WERI-Rb-1 (cell line): ENCODE data around the gene SLC18A3.

Experiments used
- DNase-seq: peaks from one replicate; pipeline ENCODE4 v3.0.0-alpha.2; 2020
- H3K27ac ChIP-seq: fragments of 250-450 bp; sonication (Bioruptor Pico); 2 replicates; pipeline ENCODE4 v1.5.1; 2020; ENCODE audit warnings: mild to moderate bottlenecking, moderate library complexity
- H3K27me3 ChIP-seq: fragments of 250-450 bp; sonication (Bioruptor Pico); 2 replicates; pipeline ENCODE4 v1.5.1; 2021; ENCODE audit warnings: mild to moderate bottlenecking, low read depth, moderate library complexity; ENCODE audit not compliant: insufficient read depth, severe bottlenecking
- H3K36me3 ChIP-seq: fragments of 250-450 bp; sonication (Bioruptor Pico); 2 replicates; pipeline ENCODE4 v1.5.1; 2020; ENCODE audit warnings: mild to moderate bottlenecking, moderate library complexity
- H3K4me3 ChIP-seq: 2 replicates; pipeline ENCODE4 v1.5.1; 2011; ENCODE audit warnings: low read depth, mild to moderate bottlenecking, control low read depth, low read length
- H3K9me3 ChIP-seq: fragments of 250-450 bp; sonication (Bioruptor Pico); 2 replicates; pipeline ENCODE4 v1.5.1; 2021; ENCODE audit warnings: mild to moderate bottlenecking, moderate library complexity; ENCODE audit not compliant: severe bottlenecking
- TF ChIP-seq, protein P1 (sequence below): IDR thresholded peaks from 2 replicates; pipeline ENCODE4 v1.5.1; 2011; ENCODE audit warnings: low read depth, mild to moderate bottlenecking, control low read depth, inconsistent platforms, low read length

The SLC18A3 gene

GRCh38 chr10:49610114-49610457, at the start of gene SLC18A3:
SLC18A3 (plus strand) TSS chr10:49610310; CDS start chr10:49610741, 431 bp downstream.
- Histone ChIP-seq H3K4me3 (peak within 1 kb of the TSS; percentile 56), H3K36me3 (no peaks in the 10 kb centered on the region), H3K9me3 (no peaks in the 10 kb centered on the region), H3K27me3 (no peaks in the 10 kb centered on the region), H3K27ac (peak within 1 kb of the TSS; percentile 54)
- TF ChIP-seq, protein P1, sequence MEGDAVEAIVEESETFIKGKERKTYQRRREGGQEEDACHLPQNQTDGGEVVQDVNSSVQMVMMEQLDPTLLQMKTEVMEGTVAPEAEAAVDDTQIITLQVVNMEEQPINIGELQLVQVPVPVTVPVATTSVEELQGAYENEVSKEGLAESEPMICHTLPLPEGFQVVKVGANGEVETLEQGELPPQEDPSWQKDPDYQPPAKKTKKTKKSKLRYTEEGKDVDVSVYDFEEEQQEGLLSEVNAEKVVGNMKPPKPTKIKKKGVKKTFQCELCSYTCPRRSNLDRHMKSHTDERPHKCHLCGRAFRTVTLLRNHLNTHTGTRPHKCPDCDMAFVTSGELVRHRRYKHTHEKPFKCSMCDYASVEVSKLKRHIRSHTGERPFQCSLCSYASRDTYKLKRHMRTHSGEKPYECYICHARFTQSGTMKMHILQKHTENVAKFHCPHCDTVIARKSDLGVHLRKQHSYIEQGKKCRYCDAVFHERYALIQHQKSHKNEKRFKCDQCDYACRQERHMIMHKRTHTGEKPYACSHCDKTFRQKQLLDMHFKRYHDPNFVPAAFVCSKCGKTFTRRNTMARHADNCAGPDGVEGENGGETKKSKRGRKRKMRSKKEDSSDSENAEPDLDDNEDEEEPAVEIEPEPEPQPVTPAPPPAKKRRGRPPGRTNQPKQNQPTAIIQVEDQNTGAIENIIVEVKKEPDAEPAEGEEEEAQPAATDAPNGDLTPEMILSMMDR = no peak
- DNase-seq = peak; percentile 46

DNA sequence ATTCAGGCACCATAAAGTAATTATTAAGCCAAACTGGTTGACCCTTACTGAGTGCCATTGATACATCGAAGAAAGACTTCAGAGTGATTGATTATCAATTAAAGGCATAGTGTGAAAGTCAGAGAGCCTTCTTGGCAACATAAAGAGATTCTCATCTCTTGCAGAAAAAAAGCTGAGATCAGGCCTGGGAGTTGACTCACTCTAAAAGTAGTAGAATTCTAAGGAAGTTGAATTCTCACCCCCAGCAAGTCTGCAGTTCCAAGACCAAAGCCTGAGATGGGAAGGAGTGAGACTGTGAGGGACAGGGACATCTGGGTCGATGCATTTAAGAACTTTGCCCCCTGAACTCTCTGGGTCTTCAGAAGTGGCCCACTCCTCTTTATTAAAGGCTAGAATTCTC, 49.6 kb upstream of the SLC18A3 start:
- no peak overlapping the region for H3K4me3 ChIP-seq
- H3K9me3 ChIP-seq = no peaks in the 10 kb centered on the region
- no peaks in the 10 kb centered on the region for H3K36me3 ChIP-seq
- H3K27ac ChIP-seq = no peak overlapping the region
- H3K27me3 ChIP-seq = no peaks in the 10 kb centered on the region
- TF ChIP-seq, protein P1 = no peak
- DNase-seq = no peak

DNA sequence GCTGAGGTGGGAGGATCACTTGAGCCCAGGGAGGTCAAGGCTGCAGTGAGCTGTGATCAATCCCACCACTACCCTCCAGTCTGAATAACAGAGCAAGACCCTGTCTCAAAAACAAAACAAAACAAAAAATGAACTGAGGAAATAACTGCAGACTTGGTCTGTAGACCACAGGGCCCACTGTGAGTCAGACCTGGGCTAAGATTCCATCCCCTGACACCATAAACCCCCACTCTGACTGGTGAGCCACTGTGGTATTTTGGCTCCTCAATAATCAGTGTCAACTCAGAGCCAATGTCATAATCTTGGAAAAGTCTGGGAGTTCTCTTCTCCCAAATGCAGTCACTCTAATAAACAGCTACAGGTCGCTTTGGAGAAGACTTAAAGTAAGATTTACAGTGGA, 47.2 kb upstream of the SLC18A3 start:
- DNase-seq = no peak
- Histone ChIP-seq H3K36me3 (no peaks in the 10 kb centered on the region), H3K9me3 (no peaks in the 10 kb centered on the region), H3K4me3 (no peak overlapping the region), H3K27me3 (no peaks in the 10 kb centered on the region), H3K27ac (no peak overlapping the region)
- TF ChIP-seq, protein P1 = no peak

DNA sequence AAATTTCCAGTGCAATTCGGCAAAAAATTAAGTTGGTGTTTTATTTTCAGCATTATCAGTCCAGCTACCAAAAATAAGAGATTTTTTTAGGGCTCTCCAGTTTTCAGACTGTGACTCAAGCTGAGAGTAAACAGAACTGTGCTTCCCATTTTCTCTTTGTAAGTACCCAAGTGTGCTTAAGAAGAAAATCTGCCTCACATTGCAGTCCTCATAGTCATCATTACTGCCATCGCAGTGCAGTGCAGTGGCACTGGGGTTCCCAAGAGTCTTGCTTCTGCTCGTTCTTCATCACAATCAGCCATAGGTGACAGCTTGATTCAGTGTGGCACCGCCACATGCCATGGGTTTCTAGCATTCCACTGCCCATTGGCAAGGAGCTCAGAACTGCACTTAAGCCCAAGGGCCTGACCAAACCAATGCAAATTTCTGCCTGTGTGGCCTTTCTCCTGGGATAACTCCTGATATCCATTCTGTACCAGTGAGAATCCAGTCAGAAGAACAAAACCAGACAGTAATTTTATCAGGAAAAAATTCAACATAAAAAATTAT, 45.6 kb upstream of the SLC18A3 start:
- no peaks in the 10 kb centered on the region for H3K9me3 ChIP-seq
- TF ChIP-seq, protein P1 = no peak
- H3K4me3 ChIP-seq = no peak overlapping the region
- H3K36me3 ChIP-seq = no peaks in the 10 kb centered on the region
- H3K27ac ChIP-seq = no peak overlapping the region
- H3K27me3 ChIP-seq = no peaks in the 10 kb centered on the region
- no peak for DNase-seq

GRCh38 chr10:49567810-49568209, 42.3 kb upstream of the SLC18A3 start:
- H3K27me3 ChIP-seq = no peaks in the 10 kb centered on the region
- no peaks in the 10 kb centered on the region for H3K9me3 ChIP-seq
- DNase-seq = no peak
- H3K27ac ChIP-seq = no peak overlapping the region
- TF ChIP-seq, protein P1 = no peak
- H3K36me3 ChIP-seq = no peaks in the 10 kb centered on the region
- H3K4me3 ChIP-seq = no peak overlapping the region

DNA sequence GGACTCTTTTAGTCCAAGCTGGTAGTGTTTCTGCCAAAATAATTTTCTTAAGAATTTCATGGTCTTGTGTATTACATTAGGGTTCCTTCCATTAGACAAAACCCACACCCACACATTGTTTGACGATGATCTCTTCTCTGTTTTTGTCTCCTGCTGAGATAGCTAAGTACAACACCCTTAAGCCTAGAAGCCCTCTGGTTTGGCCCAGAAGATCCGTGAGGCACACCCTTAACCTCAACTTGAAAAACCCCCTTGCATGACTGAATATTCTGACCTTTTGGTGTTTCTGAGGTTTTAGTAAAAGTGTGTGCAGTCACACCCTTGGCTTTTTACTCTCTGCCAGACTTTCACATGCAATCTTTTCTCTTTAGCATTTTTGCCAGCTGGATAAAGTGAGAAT, 41.9 kb upstream of the SLC18A3 start:
- H3K4me3 ChIP-seq = no peak overlapping the region
- H3K27me3 ChIP-seq = no peaks in the 10 kb centered on the region
- TF ChIP-seq, protein P1 = no peak
- no peaks in the 10 kb centered on the region for H3K36me3 ChIP-seq
- no peak for DNase-seq
- no peak overlapping the region for H3K27ac ChIP-seq
- no peaks in the 10 kb centered on the region for H3K9me3 ChIP-seq
